ENCODE data around the gene PPARD. TPM values are rescaled to one million over a fixed set of nuclear protein-coding genes. Genes with fewer than 3 reads are reported as not detected.
"Not testable (repeated sequence)": the region's sequence is repeated elsewhere in the genome, so short reads cannot be mapped to it uniquely, and the experiment has no call there.

Gene PPARD
- total RNA-seq, 2 donors from 2014 or later, result 6.0 to 11.2 TPM

GRCh38 chr6:35320031-35320410 lies 22.3 kb upstream of the PPARD start:
- Histone ChIP-seq H3K27ac (no peak overlapping the region), H3K27me3 (no peaks in the 10 kb centered on the region), H3K4me1 (peaks cover 12% of the 10 kb centered on the region), H3K36me3 (replicated peaks in 1 of 2; ENCODE audit: insufficient read depth in 1 of 2, low read depth in 2 of 2) (peaks cover 0 to 2% of the 10 kb centered on the region in 2 donors), H3K4me3 (no peak overlapping the region), H3K9me3 (no peaks in the 10 kb centered on the region)
- intact Hi-C loops (cut with DNase I), result no loop called here
- WGBS, 2 donors, result 91 to 92% methylated on average over 2 of the region's 2 CpGs
- DNase-seq, result no peak
- no peak for ATAC-seq
- TF ChIP-seq POLR2A (IDR thresholded peaks at IDR 0.05) (no peak), CTCF (IDR thresholded peaks at IDR 0.05) (no peak)

GRCh38 chr6:35321091-35321490 lies 21.3 kb upstream of the PPARD start:
- Histone ChIP-seq H3K36me3 (replicated peaks in 1 of 2; ENCODE audit: insufficient read depth in 1 of 2, low read depth in 2 of 2) (peaks cover 0 to 2% of the 10 kb centered on the region in 2 donors), H3K4me1 (peaks cover 12% of the 10 kb centered on the region), H3K27me3 (no peaks in the 10 kb centered on the region), H3K9me3 (no peaks in the 10 kb centered on the region), H3K4me3 (no peak overlapping the region), H3K27ac (no peak overlapping the region)
- DNase-seq (no peak), ATAC-seq (no peak)
- TF ChIP-seq CTCF (IDR thresholded peaks at IDR 0.05), result no peak
- no peak for TF ChIP-seq POLR2A (IDR thresholded peaks at IDR 0.05)
- 91% methylated on average over 8 of the region's 8 CpGs for WGBS, 2 donors
- intact Hi-C loops (cut with DNase I), result no loop called here

GRCh38 chr6:35327349-35328027 lies 14.9 kb upstream of the PPARD start:
- WGBS, 2 donors, result 48 to 56% methylated on average over 6 to 7 of the region's 7 CpGs
- H3K4me3 ChIP-seq, result no peak overlapping the region

GRCh38 chr6:35328108-35328723 lies 14.1 kb upstream of the PPARD start:
- WGBS, 2 donors, result 88 to 100% methylated on average over 1 of the region's 1 CpG
- Histone ChIP-seq H3K9me3 (no peaks in the 10 kb centered on the region), H3K4me1 (no peaks in the 10 kb centered on the region), H3K36me3 (replicated peaks in 1 of 2; ENCODE audit: insufficient read depth in 1 of 2, low read depth in 2 of 2) (no peaks in the 10 kb centered on the region), H3K27ac (no peak overlapping the region), H3K27me3 (no peaks in the 10 kb centered on the region), H3K4me3 (no peak overlapping the region)
- DNase-seq (no peak), ATAC-seq (no peak)
- TF ChIP-seq CTCF (IDR thresholded peaks at IDR 0.05), result no peak
- no peak for TF ChIP-seq POLR2A (IDR thresholded peaks at IDR 0.05)
- intact Hi-C loops (cut with DNase I), result no loop called here

More at GRCh38 chr6:35327349-35328027, 14.9 kb upstream of the PPARD start:
- ATAC-seq, result peak; percentile 79
- no peaks in the 10 kb centered on the region for H3K9me3 ChIP-seq
- H3K27me3 ChIP-seq, result no peaks in the 10 kb centered on the region
- H3K27ac ChIP-seq, result no peak overlapping the region
- no peaks in the 10 kb centered on the region for H3K36me3 ChIP-seq (replicated peaks in 1 of 2; ENCODE audit: insufficient read depth in 1 of 2, low read depth in 2 of 2)
- TF ChIP-seq CTCF (IDR thresholded peaks at IDR 0.05) (peak; percentile 9 to 61 (median 41)), POLR2A (IDR thresholded peaks at IDR 0.05) (no peak)
- DNase-seq, result peak; percentile 53 to 76 (median 65)
- intact Hi-C loops (cut with DNase I), result no loop called here
- H3K4me1 ChIP-seq, result no peaks in the 10 kb centered on the region

- WGBS, 2 donors, result 91 to 95% methylated on average over 8 of the region's 8 CpGs
- H3K4me1 ChIP-seq; H3K9me3 ChIP-seq; H3K27ac ChIP-seq; ATAC-seq; intact Hi-C loops (cut with DNase I); H3K4me3 ChIP-seq; H3K27me3 ChIP-seq; DNase-seq; H3K36me3 ChIP-seq (replicated peaks in 1 of 2; ENCODE audit: insufficient read depth in 1 of 2, low read depth in 2 of 2): not testable (repeated sequence)
Measured at GRCh38 chr6:35328965-35329364, 13.4 kb upstream of the PPARD start.
